ENCODE results near the gene ADCY9.
A peak's percentile ranks its signal among the peaks of the same experiment; 100 is the strongest.
"Not testable (repeated sequence)": the region's sequence is repeated elsewhere in the genome, so short reads cannot be mapped to it uniquely, and the experiment has no call there.

The ADCY9 gene

DNA sequence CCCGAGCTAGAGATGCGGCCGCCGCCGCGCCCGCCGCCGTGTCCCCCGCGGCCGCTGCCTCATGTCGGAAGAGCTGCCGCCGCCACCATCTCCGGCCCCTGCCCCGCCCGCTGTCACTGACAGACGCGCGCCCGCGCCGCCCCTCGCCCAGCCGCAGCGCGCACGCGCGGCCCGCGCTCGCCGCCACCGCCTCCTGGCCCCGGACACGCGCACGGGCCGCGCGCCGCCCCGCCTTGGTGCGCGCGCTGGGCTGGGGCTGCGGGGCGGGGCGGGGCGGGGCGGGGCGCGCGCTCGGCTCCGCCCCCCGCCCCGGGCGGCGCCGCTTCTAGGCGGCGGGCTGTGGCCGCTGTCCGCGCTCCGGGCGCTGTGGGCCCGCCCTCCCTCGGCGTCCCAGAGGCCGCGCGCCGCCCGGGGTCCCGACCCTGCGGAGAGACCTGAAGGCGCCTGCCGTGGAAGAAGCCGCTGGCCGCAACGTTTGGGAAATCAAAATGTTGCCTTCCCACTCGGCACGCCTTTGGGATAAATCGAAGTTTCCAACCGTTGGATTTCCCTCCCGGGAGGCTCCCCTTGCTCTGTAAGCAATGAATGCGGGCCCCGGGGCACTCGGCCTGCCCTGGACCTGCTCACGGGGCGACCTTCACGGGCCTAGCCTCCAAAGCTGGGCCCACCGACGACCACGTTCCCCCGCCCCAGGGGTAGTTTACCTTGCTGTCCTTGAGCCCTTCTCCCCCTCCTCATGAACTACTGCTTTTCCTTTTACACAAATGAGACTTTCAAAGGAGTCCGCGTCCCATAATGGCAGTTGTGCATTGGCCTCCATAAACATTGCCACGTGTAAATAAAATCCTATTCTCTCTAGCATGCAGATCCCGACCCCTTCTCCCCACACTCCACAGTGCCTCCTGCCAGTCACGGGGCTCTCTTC lies at the start of gene ADCY9:
Gene ADCY9 (minus strand): TSS at position 118 of the 925 bp plus-strand sequence. CDS start 1,000 bp downstream, outside the sequence.
- TF ChIP-seq, protein P1, sequence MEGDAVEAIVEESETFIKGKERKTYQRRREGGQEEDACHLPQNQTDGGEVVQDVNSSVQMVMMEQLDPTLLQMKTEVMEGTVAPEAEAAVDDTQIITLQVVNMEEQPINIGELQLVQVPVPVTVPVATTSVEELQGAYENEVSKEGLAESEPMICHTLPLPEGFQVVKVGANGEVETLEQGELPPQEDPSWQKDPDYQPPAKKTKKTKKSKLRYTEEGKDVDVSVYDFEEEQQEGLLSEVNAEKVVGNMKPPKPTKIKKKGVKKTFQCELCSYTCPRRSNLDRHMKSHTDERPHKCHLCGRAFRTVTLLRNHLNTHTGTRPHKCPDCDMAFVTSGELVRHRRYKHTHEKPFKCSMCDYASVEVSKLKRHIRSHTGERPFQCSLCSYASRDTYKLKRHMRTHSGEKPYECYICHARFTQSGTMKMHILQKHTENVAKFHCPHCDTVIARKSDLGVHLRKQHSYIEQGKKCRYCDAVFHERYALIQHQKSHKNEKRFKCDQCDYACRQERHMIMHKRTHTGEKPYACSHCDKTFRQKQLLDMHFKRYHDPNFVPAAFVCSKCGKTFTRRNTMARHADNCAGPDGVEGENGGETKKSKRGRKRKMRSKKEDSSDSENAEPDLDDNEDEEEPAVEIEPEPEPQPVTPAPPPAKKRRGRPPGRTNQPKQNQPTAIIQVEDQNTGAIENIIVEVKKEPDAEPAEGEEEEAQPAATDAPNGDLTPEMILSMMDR (IDR thresholded peaks at IDR 0.05; ENCODE audit: insufficient read depth, low read depth, low read length, missing control alignments): no peak

DNA sequence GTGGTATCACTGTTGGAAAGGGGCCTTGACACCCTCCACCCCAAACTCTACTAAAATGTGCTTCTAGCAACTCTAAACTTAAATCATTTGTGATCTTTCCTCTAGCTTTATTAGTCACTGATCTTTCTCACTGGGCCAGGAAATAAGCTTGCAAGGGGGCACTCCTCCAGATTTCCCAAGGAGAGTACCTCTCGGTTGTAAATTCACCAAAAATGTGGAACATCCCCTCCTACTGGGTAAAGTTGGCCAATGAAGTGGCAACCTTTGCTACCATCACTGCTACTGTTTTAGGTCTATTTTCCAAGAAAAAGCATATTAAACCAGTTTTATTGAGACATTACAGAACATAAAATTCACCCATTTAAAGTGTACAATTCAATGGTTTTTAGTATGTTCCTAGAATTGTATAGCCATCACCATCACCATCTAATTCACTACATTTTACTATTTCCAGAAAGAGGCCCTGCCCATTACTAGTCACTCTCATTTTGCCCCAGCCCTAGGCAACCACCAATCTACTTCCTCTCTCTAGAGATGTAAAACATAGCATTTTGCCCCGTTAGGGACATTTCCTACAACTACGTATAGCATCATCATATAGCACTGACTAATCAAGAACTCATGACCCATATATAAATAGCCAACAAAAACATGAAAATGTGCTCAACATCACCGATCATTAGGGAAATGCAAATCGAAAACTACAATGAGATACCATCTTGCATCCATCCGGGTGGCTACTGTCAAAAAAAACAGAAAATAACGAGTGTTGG lies 44.6 kb upstream of the ADCY9 start:
- TF ChIP-seq, protein P1 (IDR thresholded peaks at IDR 0.05; ENCODE audit: insufficient read depth, low read depth, low read length, missing control alignments): no peak

More for the DNA sequence above, at the start of gene ADCY9:
- peak within 1 kb of the TSS; percentile 53 for H3K4me3 ChIP-seq (ENCODE audit: low read length)
- peak; percentile 76 for DNase-seq (ENCODE audit: low read depth)

DNA sequence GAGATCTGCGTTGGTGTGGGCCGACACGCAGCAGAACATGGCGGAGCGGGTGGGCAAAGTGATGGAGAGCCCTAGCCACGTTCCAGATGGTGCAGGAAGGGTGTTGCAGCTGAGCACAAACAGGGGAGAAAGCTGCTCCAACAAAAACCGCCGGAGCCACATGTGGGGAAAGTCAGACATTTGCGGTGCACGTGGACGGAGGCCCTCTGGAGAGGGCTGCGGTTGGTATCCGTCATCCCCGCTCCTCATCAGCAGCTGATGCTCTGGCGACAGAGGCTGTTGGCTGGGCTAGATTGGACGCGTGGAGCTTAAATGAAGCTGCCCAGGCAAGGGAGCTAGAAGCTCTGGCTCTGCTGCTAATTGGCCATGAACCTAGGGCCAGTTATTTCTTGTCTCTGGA lies 43.5 kb upstream of the ADCY9 start:
- TF ChIP-seq, protein P1 (IDR thresholded peaks at IDR 0.05; ENCODE audit: insufficient read depth, low read depth, low read length, missing control alignments): no peak

More for the DNA sequence above, 44.6 kb upstream of the ADCY9 start:
- H3K4me3 ChIP-seq (ENCODE audit: low read length): no peak overlapping the region
- no peak for DNase-seq (ENCODE audit: low read depth)

DNA sequence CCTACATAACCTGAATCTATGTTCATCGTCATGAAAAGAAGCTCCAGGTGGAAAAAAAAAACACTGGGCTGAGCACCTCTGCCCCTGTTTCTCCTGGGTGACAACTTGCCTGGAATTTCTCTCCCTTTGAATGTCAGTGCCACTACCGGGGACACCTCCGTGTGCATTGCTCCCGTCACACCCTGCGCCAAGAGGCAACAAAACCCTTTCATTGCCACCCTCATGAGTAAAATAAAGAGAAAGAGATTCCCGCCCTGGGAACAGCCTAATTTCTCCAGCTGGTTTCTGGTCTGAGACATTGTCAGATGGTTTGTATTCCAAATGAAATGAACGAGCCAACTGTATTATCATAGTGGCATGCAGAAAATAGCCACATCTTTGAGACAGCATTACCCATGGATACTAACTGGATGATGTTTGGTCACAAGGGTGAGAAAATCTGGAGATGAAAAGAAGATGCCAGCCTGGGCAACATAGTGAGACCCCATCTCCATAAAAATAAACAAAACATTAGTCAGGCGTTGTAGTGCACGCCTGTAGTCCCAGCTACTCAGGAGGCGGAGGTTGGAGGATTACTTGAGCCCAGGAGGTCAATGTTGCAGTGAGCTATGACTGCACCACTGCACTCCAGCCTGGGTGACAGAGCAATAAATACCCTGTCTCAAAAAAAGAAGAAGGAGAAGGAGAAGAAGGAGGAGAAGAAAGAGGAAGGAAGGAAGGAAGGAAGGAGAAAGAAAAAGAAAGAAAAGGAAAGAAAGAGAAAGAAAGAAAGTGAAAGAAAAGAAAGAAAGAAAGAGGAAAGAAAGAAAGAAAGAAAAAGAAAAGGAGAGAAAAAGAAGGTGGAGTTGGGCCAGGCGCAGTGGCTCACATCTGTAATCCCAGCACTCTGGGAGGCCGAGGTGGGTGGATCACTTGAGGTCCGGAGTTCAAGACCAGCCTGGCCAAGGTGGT lies 42.2 kb upstream of the ADCY9 start:
- no peak overlapping the region for H3K4me3 ChIP-seq (ENCODE audit: low read length)
- DNase-seq (ENCODE audit: low read depth): no peak
- TF ChIP-seq, protein P1 (IDR thresholded peaks at IDR 0.05; ENCODE audit: insufficient read depth, low read depth, low read length, missing control alignments): no peak

More for the DNA sequence above, 43.5 kb upstream of the ADCY9 start:
- H3K4me3 ChIP-seq (ENCODE audit: low read length): no peak overlapping the region
- DNase-seq (ENCODE audit: low read depth): no peak

DNA sequence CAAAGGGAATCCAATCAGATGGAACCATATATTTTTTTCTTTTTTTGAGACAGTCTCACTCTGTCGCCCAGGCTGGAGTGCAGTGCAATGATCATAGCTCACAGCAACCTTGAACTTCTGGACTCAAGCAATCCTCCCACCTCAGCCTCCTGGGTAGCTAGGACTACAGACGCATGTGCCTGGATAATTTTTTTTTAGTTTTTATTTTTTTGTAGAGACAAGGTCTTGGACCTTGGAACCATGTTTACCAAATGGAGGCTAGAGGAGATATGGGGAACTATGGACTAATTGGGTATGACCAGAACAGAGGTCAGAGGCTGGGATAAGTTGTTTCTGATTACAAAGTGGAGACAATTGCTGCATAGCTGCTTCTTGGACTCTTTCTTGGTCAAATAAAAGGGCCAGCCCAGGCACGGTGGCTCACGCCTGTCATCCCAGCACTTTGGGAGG lies 41.2 kb upstream of the ADCY9 start:
- no peak for DNase-seq (ENCODE audit: low read depth)
- TF ChIP-seq, protein P1 (IDR thresholded peaks at IDR 0.05; ENCODE audit: insufficient read depth, low read depth, low read length, missing control alignments): no peak
- H3K4me3 ChIP-seq (ENCODE audit: low read length): no peak overlapping the region

DNA sequence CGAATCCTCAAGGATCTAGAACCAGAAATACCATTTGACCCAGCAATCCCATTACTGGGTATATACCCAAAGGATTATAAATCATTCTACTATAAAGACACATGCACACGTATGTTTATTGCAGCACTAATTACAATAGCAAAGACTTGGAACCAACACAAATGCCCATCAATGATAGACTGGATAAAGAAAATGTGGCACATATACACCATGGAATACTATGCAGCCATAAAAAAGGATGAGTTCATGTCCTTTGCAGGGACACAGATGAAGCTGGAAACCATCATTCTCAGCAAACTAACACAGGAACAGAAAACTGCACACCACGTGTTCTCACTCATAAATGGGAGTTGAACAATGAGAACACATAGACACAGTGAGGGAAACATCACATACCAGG lies 40.3 kb upstream of the ADCY9 start:
- not testable (repeated sequence) for H3K4me3 ChIP-seq (ENCODE audit: low read length); DNase-seq (ENCODE audit: low read depth)

DNA sequence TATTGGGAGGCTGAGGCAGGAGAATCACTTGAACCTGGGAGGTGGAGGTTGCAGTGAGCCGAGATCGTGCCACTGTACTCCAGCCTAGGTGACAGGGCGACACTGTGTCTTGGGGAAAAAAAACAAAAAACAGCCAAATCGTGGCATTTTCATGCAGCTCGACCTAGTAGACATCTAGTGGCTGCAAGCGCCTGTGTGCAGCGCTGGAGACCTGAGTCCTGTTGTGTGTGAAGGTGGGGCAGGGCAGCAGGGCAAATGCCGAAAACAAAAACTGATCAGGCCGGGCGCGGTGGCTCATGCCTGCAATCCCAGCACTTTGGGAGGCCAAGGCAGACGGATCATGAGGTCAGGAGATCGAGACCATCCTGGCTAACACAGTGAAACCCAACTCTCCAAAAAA lies 37.1 kb upstream of the ADCY9 start:
- not testable (repeated sequence) for DNase-seq (ENCODE audit: low read depth); H3K4me3 ChIP-seq (ENCODE audit: low read length)

Data from epithelial cell of esophagus (primary cell).